ENCODE measurements around the gene COCH.

The COCH gene

DNA sequence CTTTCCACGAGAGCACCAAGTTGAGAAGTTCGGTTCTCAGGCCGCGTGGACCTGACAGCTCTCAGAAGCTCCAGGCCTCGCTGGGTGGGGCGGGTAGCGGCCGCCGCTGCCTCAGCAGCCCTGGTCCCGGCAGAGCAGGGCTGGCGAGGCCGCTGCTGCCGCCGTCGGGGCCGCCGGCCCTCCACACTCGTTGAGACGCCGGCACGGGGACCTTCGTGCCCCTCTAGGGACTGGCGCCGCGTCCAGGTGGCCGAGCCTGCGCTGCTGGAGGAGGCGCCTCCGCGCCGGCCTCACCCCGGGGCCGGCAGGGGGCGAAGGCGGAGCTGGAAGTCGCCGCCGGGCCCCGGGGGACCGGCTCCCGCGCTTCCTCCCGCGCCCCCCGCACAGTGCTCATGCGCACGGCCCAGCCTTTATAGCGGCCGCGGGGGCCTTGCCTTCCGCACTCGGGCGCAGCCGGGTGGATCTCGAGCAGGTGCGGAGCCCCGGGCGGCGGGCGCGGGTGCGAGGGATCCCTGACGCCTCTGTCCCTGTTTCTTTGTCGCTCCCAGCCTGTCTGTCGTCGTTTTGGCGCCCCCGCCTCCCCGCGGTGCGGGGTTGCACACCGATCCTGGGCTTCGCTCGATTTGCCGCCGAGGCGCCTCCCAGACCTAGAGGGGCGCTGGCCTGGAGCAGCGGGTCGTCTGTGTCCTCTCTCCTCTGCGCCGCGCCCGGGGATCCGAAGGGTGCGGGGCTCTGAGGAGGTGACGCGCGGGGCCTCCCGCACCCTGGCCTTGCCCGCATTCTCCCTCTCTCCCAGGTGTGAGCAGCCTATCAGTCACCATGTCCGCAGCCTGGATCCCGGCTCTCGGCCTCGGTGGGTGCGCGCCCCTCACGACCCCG, at the start of gene COCH:
Gene COCH (plus strand): TSS at position 440 of the 879 bp plus-strand sequence. CDS start 380 bp downstream, at position 820.
- DNase-seq (ENCODE audit: low read depth in 3 of 3, low spot score in 1 of 3): peak in 1 of 3 donors; percentile 7

DNA sequence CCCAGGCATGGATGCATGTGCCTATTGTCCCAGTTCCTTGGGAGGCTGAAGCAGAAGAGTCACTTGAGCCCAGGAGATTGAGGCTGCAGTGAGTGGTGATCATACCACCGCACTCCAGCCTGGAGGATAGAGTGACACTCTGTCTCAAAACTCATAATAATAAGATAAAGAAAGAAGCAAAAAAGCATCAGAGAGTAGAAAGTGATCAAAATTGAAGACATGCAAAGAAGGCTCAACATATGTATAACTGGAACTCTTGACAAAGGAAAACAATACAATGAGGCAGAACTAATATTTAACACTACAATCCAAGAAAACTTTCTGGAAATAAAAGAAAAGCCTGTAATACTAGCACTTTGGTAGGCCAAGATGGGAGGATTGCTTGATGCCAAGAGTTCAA, 48.3 kb upstream of the COCH start:
- DNase-seq (ENCODE audit: low read depth in 3 of 3, low spot score in 1 of 3): no peak

GRCh38 chr14:30829853-30830252, 44.5 kb upstream of the COCH start:
- no peak for DNase-seq (ENCODE audit: low read depth in 3 of 3, low spot score in 1 of 3)

GRCh38 chr14:30834353-30834752, 40.0 kb upstream of the COCH start:
- DNase-seq (ENCODE audit: low read depth in 3 of 3, low spot score in 1 of 3): no peak

DNA sequence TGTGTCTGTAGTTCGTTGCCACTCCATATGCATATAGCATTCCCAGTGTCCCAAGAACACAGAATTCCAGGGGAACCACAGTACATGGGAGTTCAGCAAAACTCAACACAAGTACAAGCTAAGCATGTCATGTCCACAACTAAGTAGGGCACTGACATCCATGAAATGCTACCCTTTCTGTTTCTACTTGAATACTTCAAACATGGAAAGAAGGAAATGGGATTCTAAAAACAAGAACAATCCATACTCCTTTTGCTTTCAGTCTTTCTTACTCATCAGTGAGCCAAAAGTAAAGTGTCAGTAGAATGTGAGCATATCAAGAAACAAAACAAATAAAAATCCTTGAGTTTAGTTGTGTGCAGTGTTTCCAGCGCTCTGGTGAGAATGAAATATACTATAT, 36.0 kb upstream of the COCH start:
- no peak for DNase-seq (ENCODE audit: low read depth in 3 of 3, low spot score in 1 of 3)

DNA sequence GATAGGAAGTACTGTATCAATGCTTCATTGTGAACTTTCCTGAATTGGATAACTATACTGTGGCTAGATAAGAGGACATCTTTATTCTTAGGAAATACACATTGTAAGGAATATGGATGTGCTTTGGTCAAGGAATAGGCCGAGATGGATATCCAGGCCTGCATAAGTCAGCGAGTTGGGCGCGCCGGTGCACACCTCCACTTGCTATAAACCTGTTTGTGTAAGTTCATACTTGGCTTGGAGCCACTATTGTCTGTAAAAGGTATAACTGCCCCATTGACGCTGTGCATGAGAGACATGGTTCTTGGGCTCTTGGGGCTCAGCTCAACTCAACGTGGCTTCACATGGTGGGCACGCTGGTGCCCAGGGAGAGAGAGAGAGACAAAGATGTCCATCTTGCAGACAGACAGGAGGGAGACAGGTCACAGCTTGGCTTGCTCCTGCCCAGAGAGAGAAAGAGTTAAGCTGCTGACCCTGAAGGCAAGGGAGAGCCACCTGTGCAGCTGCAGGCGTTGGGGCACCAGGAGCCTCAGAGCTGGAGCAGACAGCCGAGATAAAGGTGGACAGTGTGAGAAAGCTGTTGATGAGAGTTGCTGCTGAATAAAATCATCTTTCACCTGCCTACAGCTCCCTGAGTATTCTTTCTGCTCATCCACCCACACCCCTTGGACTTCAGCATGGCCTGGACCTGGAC, 34.1 kb upstream of the COCH start:
- DNase-seq (ENCODE audit: low read depth in 3 of 3, low spot score in 1 of 3): no peak

- DNase-seq (ENCODE audit: low read depth in 3 of 3, low spot score in 1 of 3): no peak
These were observed 31.9 kb upstream of the COCH start for GRCh38 chr14:30842431-30842830.

DNA sequence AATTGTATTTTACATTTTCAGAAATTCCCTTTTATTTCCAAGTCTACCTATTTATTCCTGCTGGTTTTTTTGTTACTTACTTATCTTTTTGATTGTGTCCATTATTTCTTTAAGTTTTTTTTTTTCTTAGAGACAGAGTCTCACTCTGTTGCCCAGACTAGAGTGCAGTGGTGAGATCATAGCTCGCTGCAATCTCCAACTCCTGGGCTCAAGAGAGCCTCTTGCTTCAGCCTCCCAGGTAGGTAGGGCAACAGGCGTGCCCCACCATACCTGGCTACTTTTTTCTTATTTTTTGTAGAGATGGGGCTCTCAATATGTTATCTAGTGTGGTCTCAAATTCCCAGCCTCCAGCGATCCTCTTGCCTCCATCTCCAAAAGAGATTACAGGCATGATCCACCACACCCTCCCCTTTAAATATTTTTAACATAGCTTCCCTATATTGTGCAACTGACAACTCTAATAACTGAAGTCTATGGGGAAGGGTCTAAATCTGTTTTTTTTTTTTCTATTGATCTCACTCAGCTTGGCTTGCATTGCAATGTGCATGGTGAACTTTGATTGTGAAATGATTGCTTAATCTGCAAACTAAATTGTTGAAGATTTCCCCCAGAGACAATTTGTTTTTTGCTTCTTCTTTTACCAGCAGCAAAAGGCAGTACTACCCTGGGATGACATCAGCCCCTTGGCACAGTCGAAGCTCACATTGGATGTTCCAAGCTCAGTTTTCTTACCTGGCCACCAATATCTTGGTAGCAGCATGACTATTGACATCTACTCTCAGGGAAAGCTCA, 25.7 kb upstream of the COCH start:
- DNase-seq (ENCODE audit: low read depth in 3 of 3, low spot score in 1 of 3): no peak

DNA sequence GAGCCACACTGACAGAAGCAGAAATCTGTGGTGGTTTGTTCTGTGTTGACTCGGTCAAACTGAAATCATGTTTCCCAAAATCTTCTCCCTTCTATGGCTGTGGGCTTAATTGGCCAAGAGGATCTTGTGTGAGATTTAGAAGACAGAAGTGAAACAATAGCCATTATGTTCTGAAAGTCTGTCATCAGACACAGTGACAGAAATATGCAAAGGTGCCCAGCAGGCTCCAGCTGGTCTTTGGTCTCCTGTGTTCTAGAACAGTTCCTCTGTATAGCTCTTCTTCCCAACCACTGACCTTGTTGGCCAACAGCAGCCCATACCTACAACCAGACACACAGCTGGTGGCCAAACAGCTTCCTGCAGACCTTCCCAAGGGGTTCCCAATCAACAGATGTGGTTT, 25.0 kb upstream of the COCH start:
- no peak for DNase-seq (ENCODE audit: low read depth in 3 of 3, low spot score in 1 of 3)

- DNase-seq (ENCODE audit: low read depth in 3 of 3, low spot score in 1 of 3): no peak
These were observed 24.4 kb upstream of the COCH start for GRCh38 chr14:30849983-30850382.

- DNase-seq (ENCODE audit: low read depth in 3 of 3, low spot score in 1 of 3): no peak
These were observed 20.4 kb upstream of the COCH start for GRCh38 chr14:30853946-30854345.

GRCh38 chr14:30854492-30854891, 19.9 kb upstream of the COCH start:
- DNase-seq (ENCODE audit: low read depth in 3 of 3, low spot score in 1 of 3): no peak

DNA sequence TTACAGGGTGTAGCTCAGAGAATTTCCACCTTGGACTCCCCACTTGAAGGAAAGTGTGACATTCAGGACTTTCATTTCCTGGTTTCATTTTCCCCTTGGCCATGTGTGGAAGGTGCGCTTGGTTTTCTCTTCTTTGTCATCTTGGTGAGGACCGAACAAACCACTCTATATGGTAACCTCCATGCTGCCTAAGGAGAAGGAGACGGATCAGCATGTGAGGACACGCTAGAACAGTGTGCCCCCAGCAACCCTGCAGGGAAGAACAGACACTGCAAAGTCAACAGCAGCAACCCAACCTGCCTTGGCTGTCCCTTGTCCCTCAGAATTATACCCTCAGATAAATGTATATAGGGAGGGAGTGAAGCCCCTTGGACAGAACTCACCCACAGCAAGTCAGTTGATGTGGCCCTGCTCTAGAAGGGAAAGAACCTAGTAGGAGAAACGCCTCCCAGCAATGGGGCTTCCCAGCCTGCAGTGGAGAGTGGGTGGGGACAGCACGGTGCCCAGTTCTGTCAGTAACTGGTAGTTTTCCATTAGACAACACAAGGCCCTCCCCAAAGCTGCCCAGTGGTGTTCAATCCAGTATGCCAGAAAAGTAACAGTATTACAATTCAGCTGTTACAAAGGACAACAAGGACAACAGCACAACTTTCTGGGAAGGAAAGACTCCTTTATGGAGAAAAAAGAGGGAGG, 18.9 kb upstream of the COCH start:
- no peak for DNase-seq (ENCODE audit: low read depth in 3 of 3, low spot score in 1 of 3)

DNA sequence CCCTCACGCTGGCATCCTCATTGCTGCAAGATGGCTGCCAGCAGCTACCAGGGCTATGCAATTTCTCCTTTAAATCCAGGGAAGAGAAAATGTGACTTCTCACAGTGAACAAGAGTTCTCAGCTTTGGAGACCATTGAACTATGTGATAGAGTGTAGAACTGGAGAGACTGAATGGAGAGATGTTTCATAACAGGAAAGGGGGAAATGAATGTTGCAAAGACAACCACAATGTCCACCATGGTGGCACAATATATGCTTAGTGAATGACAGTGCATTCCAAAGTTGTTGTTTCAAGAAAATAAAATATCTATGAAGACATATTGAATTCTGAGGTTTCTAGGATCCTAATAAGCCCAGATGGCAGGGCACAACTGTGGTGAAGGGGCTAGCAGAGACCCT, 13.2 kb upstream of the COCH start:
- no peak for DNase-seq (ENCODE audit: low read depth in 3 of 3, low spot score in 1 of 3)

DNA sequence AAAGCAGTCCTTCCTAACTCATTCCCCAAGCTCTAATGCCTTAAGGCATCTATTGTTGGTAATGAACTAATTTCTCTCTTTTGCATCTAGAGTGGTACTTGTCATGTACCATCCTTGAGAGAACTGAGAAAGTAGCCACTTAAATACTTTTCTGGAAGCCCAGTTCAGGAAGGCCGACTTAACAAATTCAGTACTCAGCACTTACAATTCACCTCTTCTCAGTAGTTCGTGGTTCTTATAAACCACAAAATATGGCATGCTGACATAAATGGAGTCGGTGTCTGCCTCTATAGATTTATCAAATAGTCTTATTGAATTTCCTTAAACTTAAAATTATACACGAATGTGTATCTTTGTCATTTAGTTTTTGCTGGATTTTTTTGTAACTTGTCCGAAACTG, 9.4 kb upstream of the COCH start:
- DNase-seq (ENCODE audit: low read depth in 3 of 3, low spot score in 1 of 3): no peak

DNA sequence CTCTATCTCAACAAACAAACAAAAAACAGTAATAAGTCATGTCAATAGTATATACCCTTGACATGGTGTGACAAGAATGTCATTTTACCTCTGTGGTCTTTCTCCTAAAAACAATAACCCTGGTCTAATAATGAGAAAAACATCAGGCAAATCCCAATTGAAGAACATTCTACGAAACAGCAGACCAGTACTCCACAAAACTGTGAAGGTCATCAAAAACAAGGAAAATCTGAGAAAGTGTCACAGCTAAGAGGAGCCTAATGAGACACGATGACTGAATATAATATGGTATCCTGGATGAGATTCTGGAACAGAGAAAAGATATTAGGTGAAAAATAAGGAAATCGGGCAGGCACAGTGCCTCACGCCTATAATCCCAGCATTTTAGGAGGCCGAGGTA, 5.6 kb upstream of the COCH start:
- DNase-seq (ENCODE audit: low read depth in 3 of 3, low spot score in 1 of 3): no peak

DNA sequence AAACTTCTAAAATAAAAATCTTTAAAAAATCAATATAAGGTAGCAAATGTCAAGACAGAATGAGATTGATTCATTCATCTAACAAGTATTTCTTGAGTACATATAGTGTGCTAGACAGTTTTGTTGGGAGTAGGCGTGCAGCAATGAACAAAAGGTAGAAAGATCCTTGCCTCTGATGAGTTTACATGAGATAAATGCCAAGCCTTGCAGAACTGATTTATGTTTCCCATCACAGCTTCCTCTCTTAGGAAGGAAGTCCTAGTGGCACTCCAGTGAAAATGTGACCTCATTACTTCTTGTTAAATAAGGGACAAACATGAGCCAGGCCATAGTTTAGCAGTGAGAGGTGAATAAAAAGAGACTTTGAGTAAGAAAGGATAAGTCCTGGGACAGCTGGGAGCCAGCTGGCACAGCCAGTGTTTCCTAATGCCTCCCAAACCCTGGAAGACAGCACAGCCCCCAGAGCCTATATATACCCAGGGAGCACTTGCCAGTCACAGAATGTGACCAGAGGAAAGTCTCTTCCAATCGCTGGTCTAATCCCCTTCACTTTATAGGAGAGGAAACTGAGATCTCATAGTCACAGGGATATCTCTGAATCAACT, 4.7 kb upstream of the COCH start:
- DNase-seq (ENCODE audit: low read depth in 3 of 3, low spot score in 1 of 3): no peak

DNA sequence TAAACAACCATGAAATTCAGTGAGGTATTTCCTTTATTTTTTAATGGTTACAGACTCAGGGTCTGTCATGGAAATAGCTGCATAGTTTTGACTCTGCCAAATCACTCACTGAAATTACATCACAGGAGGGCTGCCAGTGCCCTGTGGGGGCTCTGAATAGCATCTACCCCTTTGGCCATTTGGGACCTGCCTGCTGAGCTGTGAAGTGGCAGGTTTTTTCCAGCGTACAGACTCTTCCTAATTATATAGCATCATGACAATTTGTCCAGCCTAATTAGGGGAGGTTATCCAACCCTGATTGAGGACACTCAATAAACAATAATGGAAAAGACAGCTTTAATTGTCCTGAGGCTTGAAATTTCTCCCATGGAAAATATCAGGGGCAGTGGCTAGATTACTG, 1.8 kb upstream of the COCH start:
- DNase-seq (ENCODE audit: low read depth in 3 of 3, low spot score in 1 of 3): no peak

DNA sequence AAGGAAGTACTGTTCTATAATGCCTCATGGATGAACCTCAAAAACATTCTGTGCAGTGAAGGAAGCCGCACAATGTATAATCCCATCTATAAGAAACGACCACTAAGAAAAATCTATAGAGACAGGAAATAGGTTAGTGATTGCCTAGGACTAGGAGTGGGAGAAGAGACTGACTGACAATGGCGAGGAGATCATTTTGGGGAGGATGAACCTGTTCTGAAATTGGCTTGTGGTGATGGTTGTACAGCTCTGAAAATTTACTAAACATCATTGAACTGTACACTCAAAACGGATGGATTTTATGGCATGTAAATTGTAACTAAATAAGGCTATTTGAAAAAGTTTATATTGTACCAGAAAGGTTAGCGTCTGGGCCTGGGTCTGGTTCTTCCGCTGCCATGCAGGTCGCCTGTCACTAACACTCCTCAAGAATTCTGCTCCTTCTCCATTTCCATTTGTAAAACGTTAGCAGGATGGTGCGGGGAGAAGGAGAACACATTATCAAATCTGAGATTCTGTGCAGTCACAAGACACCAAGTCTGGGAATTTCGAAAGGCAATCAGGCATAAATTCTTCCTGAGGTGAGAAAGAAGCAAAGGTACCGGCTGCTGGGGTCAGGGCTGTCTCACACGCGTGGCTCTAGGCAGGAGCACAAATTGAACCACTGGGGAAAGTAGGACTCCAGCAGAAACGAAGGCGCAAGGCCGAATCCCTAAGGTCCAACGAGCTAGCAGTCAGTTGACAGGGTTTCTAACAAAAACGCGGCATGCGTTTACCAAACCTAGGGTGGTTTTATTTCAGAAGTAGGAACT, 845 bp upstream of the COCH start:
- no peak for DNase-seq (ENCODE audit: low read depth in 3 of 3, low spot score in 1 of 3)
